GM12892 (cell line): ENCODE data around the gene OSBPL6.

ENCODE experiments used
- POLR2A ChIP-seq: IDR thresholded peaks from 2 replicates; pipeline ENCODE4 v1.6.1; 2011; ENCODE audit warnings: low read depth, low read length, control low read depth
- POLR2AphosphoS5 ChIP-seq: IDR thresholded peaks from 2 replicates; pipeline ENCODE4 v1.6.1; 2011; ENCODE audit warnings: low read depth, low read length, control low read depth

GRCh38 chr2:178280244-178280852 is 86.0 kb downstream of the OSBPL6 start:
- TF ChIP-seq POLR2AphosphoS5 (no peak), POLR2A (no peak)
